Stimulated activated CD4-positive, alpha-beta T cell treated with anti-CD3 and anti-CD28 coated beads, Interleukin-1b, Interleukin-23, amount 100 ng/mL, for 48 hours (primary cell): ENCODE results near the gene KRTAP12-1.

Experiments used
- DNase-seq: peaks from one replicate; pipeline ENCODE4 v3.0.0-alpha.2; 2020

Gene KRTAP12-1, protein sequence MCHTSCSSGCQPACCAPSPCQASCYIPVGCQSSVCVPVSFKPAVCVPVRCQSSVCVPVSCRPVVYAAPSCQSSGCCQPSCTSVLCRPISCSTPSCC

DNA sequence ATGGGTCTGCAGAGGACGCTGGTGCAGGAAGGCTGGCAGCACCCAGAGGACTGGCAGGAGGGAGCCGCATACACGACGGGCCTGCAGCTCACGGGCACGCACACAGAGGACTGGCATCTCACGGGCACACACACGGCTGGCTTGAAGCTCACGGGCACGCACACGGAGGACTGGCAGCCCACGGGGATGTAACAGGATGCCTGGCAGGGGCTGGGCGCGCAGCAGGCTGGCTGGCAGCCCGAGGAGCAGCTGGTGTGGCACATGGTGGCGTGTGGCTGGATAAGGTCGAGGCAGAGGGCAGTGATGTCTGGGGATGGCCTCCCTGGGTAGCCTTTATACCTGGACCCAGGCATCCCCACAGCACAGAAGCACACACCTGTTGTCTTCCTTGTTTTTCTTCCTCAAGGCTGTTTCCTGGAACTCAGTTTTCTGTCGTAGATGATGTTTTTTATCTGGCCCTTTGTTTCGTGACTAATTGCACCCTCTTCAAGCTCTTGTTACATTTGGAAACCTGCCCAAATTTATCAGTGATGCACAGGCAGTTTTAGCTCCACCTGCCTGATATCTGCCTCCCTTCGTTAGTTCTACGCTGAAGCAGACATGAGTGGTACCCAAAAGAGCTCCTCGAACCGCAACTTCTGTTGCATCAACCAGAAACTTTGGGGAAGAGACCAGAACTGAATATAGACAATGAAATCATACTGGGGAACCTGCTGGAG, at the start of gene KRTAP12-1:
Gene KRTAP12-1, minus strand, starts transcription at position 303 of the 719 bp plus-strand sequence. Its CDS starts 40 bp downstream, at position 263.
- DNase-seq: no peak

- DNase-seq: no peak
These were observed 49.1 kb upstream of the KRTAP12-1 start for GRCh38 chr21:44730951-44731579.

- DNase-seq: no peak
These were observed 48.0 kb upstream of the KRTAP12-1 start for GRCh38 chr21:44730028-44730395.

- no peak for DNase-seq
These were observed 47.5 kb upstream of the KRTAP12-1 start for GRCh38 chr21:44729336-44730027.

GRCh38 chr21:44728716-44729115, 46.8 kb upstream of the KRTAP12-1 start:
- no peak for DNase-seq

DNA sequence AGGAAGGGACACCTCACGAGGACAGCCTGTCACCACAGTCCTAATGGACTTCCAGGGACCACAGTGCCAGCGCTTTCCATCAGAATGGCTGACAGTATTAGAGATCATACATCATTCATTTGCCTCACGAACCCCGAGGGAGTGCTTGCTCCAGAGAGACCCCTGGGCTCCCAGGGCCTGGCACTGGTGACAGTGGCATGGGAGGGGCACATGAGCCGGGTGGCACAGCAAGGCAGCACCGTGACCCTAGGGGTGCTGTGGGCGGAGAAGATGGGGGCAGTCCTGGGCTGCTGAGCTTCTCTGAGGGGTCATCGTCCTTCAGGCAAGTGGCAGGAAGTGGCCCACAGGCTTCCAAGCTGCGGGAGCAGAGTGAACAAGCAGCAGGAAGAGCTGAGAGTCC, 45.8 kb upstream of the KRTAP12-1 start:
- no peak for DNase-seq

- DNase-seq: no peak
These were observed 45.4 kb upstream of the KRTAP12-1 start for GRCh38 chr21:44727321-44727720.

DNA sequence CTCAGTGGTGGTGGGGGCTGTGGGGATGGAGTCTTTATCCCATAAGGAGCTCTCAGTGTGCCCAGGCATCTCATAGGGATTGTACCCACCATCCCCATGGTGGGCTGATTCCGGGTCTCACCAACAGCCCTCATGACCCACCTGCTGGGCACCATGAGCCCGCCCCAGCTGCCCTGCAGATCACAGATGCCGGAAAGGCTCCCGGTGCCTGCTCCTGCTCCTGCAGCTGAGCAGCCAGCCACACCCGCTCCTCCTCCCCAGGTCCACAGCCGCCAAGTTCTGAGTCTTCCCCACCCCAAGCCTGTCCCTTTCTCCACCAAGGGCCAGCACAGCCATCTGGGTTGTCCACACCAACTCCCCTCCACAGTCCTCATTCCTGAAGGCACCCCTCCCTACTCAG, 44.9 kb upstream of the KRTAP12-1 start:
- DNase-seq: no peak

DNA sequence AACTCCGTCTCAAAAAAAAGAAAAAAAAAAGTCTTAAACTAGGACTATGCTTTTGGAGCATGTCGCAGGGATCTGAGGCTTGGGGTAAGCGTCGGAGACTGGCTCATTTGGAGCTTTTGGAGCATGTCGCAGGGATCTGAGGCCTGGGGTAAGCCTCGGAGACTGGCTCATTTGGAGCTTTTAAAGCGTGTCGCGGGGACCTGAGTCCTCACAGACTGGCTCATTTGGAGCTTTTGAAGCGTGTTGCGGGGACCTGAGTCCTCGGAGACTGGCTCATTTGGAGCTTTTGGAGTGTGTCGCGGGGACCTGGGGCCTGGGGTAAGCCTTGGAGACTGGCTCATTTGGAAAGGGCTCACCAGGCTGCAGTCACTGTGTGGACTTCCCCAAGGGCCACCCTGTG, 43.0 kb upstream of the KRTAP12-1 start:
- no peak for DNase-seq

DNA sequence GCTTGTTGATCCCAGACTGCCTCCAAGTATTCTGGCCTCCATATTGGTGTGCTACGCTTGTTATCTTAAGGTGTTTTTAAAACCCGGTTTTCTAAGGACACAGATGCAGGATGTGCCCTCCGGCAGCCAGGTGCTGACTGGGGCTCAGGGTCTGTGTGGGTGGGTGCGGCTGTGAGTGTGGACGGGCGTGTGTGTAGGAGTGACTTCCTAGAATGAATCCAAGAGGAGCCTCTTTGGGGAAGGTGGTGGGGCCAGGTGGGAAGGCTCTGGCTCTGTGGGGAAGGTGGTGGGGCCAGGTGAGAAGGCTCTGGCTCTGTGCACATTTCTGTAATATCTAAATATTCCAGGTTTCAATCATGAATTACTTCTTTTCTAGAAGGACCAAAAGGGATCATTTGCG, 42.2 kb upstream of the KRTAP12-1 start:
- DNase-seq: no peak

GRCh38 chr21:44723177-44724131, 41.5 kb upstream of the KRTAP12-1 start:
- DNase-seq: no peak

GRCh38 chr21:44722731-44723130, 40.8 kb upstream of the KRTAP12-1 start:
- DNase-seq: no peak

DNA sequence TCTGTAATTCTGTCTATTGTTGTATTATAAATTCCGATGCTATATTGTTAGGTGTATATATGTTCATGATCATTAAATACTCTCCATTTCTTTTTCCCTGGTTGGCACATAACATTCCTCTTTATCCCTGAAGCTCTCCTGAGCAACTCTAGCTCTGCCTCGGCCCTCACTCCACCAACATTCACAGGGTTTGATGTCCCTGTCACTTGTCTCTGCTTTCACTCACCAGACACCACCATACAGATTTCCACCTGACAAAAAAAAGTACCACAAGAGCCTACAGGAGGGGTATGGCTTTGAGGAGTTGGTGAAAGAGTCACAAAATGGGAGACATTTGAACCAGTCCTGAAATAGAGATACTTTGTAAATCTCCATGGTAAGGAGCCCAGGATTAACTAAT, 38.2 kb upstream of the KRTAP12-1 start:
- DNase-seq: no peak

- DNase-seq: no peak
These were observed 36.6 kb upstream of the KRTAP12-1 start for GRCh38 chr21:44718571-44718970.

DNA sequence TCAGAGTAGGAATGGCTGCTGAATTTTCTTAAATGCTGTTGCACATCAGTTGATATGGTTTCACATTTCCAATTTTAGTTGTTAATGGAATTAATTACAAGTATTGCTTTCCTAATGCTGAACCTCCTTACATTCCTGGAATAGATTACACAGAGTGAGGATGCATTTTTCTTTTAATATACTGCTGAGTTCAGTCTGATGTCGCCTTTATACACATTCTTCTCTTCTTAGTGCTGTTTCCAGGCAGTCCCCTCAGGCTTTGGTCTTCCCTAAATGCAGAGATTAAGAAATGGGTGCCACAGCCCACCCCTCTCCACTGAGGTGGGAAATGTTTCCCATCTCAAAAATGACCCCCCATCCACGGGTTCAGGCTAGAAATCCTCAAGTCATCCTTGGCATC, 36.1 kb upstream of the KRTAP12-1 start:
- no peak for DNase-seq

GRCh38 chr21:44716984-44717383, 35.0 kb upstream of the KRTAP12-1 start:
- no peak for DNase-seq

- DNase-seq: no peak
These were observed 32.9 kb upstream of the KRTAP12-1 start for GRCh38 chr21:44714905-44715304.

DNA sequence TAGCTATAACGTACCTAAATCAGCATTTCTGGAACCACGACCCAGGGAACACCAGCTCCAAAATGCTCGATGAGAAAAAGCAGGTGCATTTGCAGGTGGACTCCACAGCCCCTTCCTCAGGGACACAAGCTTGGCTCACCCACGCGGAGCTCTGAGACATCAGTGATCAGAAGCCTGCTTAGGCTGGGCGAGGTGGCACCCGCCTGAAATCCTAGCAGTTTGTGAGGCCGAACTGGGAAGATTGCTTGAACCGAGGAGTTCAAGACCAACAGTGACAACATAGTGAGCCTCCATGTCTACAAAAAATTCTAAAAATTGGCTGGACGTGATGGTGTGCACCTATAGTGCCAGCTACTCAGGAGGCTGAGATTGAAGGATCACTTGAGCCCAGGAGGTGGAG, 31.9 kb upstream of the KRTAP12-1 start:
- no peak for DNase-seq

- DNase-seq: no peak
These were observed 31.2 kb upstream of the KRTAP12-1 start for GRCh38 chr21:44713130-44713529.

DNA sequence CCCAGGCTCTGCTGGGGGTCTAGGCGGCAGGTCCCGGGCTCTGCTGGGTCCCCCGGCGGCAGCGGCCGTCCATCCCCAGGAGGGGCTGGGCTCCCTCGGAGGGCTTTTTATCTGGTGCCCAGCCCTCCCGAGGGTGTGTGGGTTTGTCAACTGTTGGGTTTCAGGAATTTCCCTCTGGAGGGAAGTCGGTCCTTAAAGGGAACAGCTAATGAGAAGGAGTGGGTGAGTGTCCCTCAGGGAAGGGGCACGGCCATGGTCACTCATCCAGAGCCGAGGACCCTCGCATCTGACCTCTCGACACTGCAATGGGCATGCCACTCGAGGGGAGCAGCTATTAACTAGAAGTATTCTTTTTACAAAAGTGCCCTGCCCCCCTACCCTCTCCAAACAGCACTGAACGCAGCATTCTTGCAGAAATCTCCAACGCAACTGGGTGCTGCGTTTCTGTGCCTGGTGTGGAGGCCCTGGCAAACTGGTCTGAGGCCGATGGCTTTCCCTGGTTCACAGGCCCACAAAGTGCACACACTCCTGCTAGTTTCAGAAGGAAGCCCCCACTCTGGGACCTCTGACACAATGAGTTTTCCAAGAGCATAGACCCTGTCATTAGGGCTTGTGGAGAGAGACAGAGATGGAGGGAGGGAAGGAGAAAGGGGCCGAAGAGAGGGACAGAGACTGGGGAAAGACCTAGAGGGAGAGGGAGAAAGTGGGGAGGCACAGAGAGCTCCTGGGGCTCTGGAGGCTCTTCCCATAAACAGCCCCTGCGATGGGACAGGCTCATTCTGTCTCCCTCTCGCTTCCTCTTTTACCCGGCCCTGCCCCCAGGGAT, 30.5 kb upstream of the KRTAP12-1 start:
- no peak for DNase-seq

DNA sequence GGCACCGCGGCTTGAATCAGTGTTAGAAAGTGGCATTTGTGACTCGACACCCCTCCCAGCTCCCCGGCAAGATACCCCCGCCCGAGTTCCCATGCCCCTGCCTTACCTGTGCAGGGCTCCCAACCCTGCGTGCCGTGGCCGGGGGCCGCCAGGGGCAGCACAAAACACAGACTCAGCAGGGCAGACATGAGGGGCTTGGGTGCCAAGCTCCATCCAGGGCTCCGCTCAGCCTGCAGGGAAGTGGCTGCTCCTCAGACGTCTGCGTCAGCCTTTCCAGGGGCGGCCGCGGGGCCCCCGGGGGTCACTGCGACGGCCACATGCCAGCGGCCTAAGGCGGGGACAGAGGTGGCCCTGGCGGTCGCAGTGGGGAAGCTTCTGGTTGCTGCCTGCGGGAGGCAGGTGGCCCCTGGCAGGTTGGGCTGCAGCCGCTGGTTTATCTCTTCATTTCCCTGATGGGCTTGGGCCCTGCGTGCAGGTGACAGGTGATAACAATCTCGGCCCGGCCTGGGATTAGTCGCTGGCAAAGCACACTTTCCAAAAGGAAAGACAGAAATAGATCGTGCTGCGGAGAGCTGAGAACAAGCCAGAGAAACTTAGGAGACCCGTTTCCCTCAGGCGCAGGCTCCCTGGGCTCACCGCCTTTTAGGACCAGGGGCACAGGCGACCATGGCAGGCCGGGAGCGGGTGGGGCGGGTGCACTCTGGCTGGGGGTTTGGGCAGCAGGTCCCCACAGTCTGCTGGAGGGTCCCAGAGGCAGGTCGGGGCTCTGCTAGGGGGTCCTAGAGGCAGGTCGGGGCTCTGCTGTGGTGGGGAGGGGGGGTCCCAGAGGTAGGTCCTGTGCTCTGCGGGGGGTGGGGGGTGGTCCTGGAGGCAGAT, 29.6 kb upstream of the KRTAP12-1 start, which contains the start of gene TSPEAR:
Gene TSPEAR, minus strand, starts transcription at position 246 of the 876 bp plus-strand sequence. Its CDS starts 58 bp downstream, at position 188.
- DNase-seq: no peak
